ENCODE results near the gene ITPKA.

Gene ITPKA

GRCh38 chr15:41502795-41503668, 9.4 kb downstream of the ITPKA start:
- Histone ChIP-seq H3K36me3 (ENCODE audit: control insufficient read depth in 1 of 2, insufficient read depth in 2 of 2, low read length in 2 of 2) (no peaks in the 10 kb centered on the region), H3K27me3 (ENCODE audit: low read depth, low read length) (peaks cover 15% of the 10 kb centered on the region), H3K4me3 (ENCODE audit: low read depth in 1 of 2, low read length in 2 of 2) (peak overlapping the region; percentile 33 to 55), H3K27ac (ENCODE audit: low read length) (no peak overlapping the region), H3K9me3 (ENCODE audit: control insufficient read depth in 1 of 2, low read length in 2 of 2) (no peaks in the 10 kb centered on the region), H3K4me1 (ENCODE audit: control insufficient read depth in 1 of 2, insufficient read depth in 2 of 2, low read length in 2 of 2) (peaks cover 0 to 17% of the 10 kb centered on the region in 2 donors)

DNA sequence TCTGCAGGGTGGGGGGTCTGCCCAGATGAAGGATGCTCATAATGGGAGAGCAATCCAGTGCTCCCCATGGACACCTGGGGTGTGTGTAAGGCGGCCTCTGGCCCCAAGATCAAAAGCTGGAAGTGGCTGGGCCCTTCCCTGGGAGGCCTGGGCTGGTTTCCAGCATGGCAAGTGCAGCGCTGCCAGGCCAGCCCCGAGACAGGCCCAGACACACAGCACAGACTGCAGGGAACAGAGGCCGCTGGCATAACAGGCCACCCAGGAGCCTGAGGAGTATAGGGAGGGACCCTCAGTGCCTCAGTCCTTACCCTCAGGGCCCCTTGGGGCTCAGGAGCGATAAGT, 10.0 kb downstream of the ITPKA start:
- no peak overlapping the region for H3K4me3 ChIP-seq (ENCODE audit: low read depth in 1 of 2, low read length in 2 of 2)
- H3K4me1 ChIP-seq (ENCODE audit: control insufficient read depth in 1 of 2, insufficient read depth in 2 of 2, low read length in 2 of 2): peaks cover 0 to 17% of the 10 kb centered on the region in 2 donors
- peaks cover 15% of the 10 kb centered on the region for H3K27me3 ChIP-seq (ENCODE audit: low read depth, low read length)

DNA sequence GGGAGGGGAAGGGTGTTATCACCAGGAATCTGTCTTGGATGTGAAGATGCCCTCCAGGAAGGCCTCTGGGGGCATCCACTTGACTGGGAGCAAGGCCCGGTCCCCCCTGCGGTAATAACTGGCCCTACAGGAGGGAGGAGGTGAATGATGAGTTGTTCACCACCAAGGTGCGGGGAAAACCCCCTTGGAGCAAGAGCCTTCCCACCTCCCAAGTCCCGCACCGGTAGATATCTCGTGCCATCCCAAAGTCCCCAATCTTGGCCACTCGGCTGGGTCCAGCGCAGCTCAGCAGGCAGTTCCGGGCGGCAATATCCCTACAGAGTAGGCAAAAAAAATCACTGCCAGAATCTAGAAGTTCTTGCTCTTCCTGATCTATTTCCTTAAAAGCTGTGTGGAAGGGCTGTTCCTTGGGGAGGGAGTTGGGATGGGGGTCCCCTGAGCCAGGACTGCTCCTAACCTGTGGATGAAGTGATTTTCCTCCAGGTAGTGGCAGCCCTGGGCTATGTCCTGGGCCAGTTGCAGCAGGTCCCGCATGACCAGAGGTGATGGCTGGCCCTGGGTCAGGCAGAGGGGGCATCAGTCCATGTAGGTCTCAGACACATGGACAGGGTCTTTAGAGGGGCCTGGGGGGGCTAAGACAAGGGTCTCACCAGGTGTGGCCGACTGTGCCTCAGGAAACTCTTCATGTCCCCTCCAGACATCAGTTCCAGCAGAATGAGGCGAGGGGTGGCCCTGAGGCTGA, 11.2 kb downstream of the ITPKA start:
- H3K4me1 ChIP-seq (ENCODE audit: control insufficient read depth in 1 of 2, insufficient read depth in 2 of 2, low read length in 2 of 2): peaks cover 0 to 17% of the 10 kb centered on the region in 2 donors
- H3K36me3 ChIP-seq (ENCODE audit: control insufficient read depth in 1 of 2, insufficient read depth in 2 of 2, low read length in 2 of 2): no peaks in the 10 kb centered on the region
- H3K4me3 ChIP-seq (ENCODE audit: low read depth in 1 of 2, low read length in 2 of 2): no peak overlapping the region
- H3K27ac ChIP-seq (ENCODE audit: low read length): no peak overlapping the region
- H3K27me3 ChIP-seq (ENCODE audit: low read depth, low read length): peaks cover 15% of the 10 kb centered on the region
- H3K9me3 ChIP-seq (ENCODE audit: control insufficient read depth in 1 of 2, low read length in 2 of 2): no peaks in the 10 kb centered on the region

More for the DNA sequence above, 10.0 kb downstream of the ITPKA start:
- Histone ChIP-seq H3K9me3 (ENCODE audit: control insufficient read depth in 1 of 2, low read length in 2 of 2) (no peaks in the 10 kb centered on the region), H3K27ac (ENCODE audit: low read length) (no peak overlapping the region), H3K36me3 (ENCODE audit: control insufficient read depth in 1 of 2, insufficient read depth in 2 of 2, low read length in 2 of 2) (no peaks in the 10 kb centered on the region)

GRCh38 chr15:41505776-41506175, 12.1 kb downstream of the ITPKA start:
- H3K36me3 ChIP-seq (ENCODE audit: control insufficient read depth in 1 of 2, insufficient read depth in 2 of 2, low read length in 2 of 2): no peaks in the 10 kb centered on the region
- peaks cover 15% of the 10 kb centered on the region for H3K27me3 ChIP-seq (ENCODE audit: low read depth, low read length)
- no peak overlapping the region for H3K4me3 ChIP-seq (ENCODE audit: low read depth in 1 of 2, low read length in 2 of 2)

GRCh38 chr15:41506796-41507341, 13.2 kb downstream of the ITPKA start:
- Histone ChIP-seq H3K4me3 (ENCODE audit: low read depth in 1 of 2, low read length in 2 of 2) (no peak overlapping the region), H3K9me3 (ENCODE audit: control insufficient read depth in 1 of 2, low read length in 2 of 2) (no peaks in the 10 kb centered on the region), H3K27me3 (ENCODE audit: low read depth, low read length) (peaks cover 10% of the 10 kb centered on the region), H3K4me1 (ENCODE audit: control insufficient read depth in 1 of 2, insufficient read depth in 2 of 2, low read length in 2 of 2) (peaks cover 0 to 20% of the 10 kb centered on the region in 2 donors), H3K27ac (ENCODE audit: low read length) (no peak overlapping the region), H3K36me3 (ENCODE audit: control insufficient read depth in 1 of 2, insufficient read depth in 2 of 2, low read length in 2 of 2) (no peaks in the 10 kb centered on the region)

More at GRCh38 chr15:41505776-41506175, 12.1 kb downstream of the ITPKA start:
- Histone ChIP-seq H3K9me3 (ENCODE audit: control insufficient read depth in 1 of 2, low read length in 2 of 2) (no peaks in the 10 kb centered on the region), H3K27ac (ENCODE audit: low read length) (no peak overlapping the region), H3K4me1 (ENCODE audit: control insufficient read depth in 1 of 2, insufficient read depth in 2 of 2, low read length in 2 of 2) (peaks cover 0 to 17% of the 10 kb centered on the region in 2 donors)

- Histone ChIP-seq H3K9me3 (ENCODE audit: control insufficient read depth in 1 of 2, low read length in 2 of 2) (no peaks in the 10 kb centered on the region), H3K27ac (ENCODE audit: low read length) (no peak overlapping the region), H3K4me3 (ENCODE audit: low read depth in 1 of 2, low read length in 2 of 2) (no peak overlapping the region), H3K27me3 (ENCODE audit: low read depth, low read length) (peaks cover 11% of the 10 kb centered on the region), H3K36me3 (ENCODE audit: control insufficient read depth in 1 of 2, insufficient read depth in 2 of 2, low read length in 2 of 2) (no peaks in the 10 kb centered on the region), H3K4me1 (ENCODE audit: control insufficient read depth in 1 of 2, insufficient read depth in 2 of 2, low read length in 2 of 2) (peaks cover 0 to 20% of the 10 kb centered on the region in 2 donors)
Observed at GRCh38 chr15:41507820-41508290, 14.2 kb downstream of the ITPKA start.

DNA sequence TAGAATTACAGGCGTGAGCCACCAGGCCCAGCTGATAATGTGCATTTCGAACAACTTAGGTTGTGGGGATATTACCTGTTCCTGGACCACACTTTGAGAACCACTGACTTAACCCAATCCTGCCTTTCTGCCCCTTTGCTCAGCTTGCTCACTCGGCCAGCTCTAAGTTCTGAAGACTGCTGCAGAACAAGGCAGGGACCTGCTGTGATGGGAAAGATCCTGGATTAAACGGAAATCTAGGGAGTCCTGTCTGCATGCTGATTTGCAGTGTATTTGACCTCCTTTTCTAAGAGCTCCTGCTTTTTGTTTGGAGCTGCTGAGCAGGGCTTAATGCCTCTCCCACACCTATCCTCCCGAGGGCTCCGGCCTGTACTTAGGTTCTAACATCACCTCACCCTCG, 17.1 kb downstream of the ITPKA start:
- H3K4me1 ChIP-seq (ENCODE audit: control insufficient read depth in 1 of 2, insufficient read depth in 2 of 2, low read length in 2 of 2): peaks cover 4 to 28% of the 10 kb centered on the region in 2 donors
- H3K9me3 ChIP-seq (ENCODE audit: control insufficient read depth in 1 of 2, low read length in 2 of 2): no peaks in the 10 kb centered on the region
- H3K27ac ChIP-seq (ENCODE audit: low read length): no peak overlapping the region
- H3K4me3 ChIP-seq (ENCODE audit: low read depth in 1 of 2, low read length in 2 of 2): no peak overlapping the region
- H3K27me3 ChIP-seq (ENCODE audit: low read depth, low read length): peaks cover 23% of the 10 kb centered on the region
- H3K36me3 ChIP-seq (ENCODE audit: control insufficient read depth in 1 of 2, insufficient read depth in 2 of 2, low read length in 2 of 2): no peaks in the 10 kb centered on the region

- Histone ChIP-seq H3K36me3 (ENCODE audit: control insufficient read depth in 1 of 2, insufficient read depth in 2 of 2, low read length in 2 of 2) (no peaks in the 10 kb centered on the region), H3K27ac (ENCODE audit: low read length) (no peak overlapping the region), H3K4me3 (ENCODE audit: low read depth in 1 of 2, low read length in 2 of 2) (peak overlapping the region in 1 of 2 donors; percentile 67), H3K4me1 (ENCODE audit: control insufficient read depth in 1 of 2, insufficient read depth in 2 of 2, low read length in 2 of 2) (peaks cover 4 to 28% of the 10 kb centered on the region in 2 donors), H3K27me3 (ENCODE audit: low read depth, low read length) (peaks cover 23% of the 10 kb centered on the region), H3K9me3 (ENCODE audit: control insufficient read depth in 1 of 2, low read length in 2 of 2) (no peaks in the 10 kb centered on the region)
Observed at GRCh38 chr15:41511331-41511898, 17.7 kb downstream of the ITPKA start.

- no peaks in the 10 kb centered on the region for H3K9me3 ChIP-seq (ENCODE audit: control insufficient read depth in 1 of 2, low read length in 2 of 2)
- peaks cover 4 to 28% of the 10 kb centered on the region in 2 donors for H3K4me1 ChIP-seq (ENCODE audit: control insufficient read depth in 1 of 2, insufficient read depth in 2 of 2, low read length in 2 of 2)
- H3K27me3 ChIP-seq (ENCODE audit: low read depth, low read length): peaks cover 23% of the 10 kb centered on the region
- H3K27ac ChIP-seq (ENCODE audit: low read length): no peak overlapping the region
- peak overlapping the region; percentile 42 to 67 for H3K4me3 ChIP-seq (ENCODE audit: low read depth in 1 of 2, low read length in 2 of 2)
- no peaks in the 10 kb centered on the region for H3K36me3 ChIP-seq (ENCODE audit: control insufficient read depth in 1 of 2, insufficient read depth in 2 of 2, low read length in 2 of 2)
Observed at GRCh38 chr15:41511899-41512369, 18.3 kb downstream of the ITPKA start.

DNA sequence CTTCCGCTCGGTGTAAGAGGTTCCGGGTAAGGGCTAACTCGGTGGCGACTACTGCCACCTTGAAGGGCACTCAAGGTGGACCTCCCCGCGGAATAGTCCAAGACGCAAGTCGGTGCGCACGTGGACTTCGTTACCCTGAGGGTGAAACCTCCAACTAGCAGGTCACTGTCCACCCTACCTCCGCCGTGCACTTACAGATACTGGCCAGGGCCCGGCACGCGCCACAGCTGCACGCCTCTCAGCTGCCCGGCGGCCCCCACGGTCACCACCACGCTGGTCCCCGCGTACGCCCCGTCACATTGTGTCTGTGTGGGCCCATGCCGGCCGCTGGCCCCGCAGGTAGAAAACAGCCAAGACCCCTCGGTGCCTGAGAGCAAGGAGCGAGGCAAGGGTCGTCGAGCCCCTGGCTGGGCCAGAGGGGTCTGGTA, 18.9 kb downstream of the ITPKA start:
- Histone ChIP-seq H3K9me3 (ENCODE audit: control insufficient read depth in 1 of 2, low read length in 2 of 2) (no peaks in the 10 kb centered on the region), H3K27ac (ENCODE audit: low read length) (no peak overlapping the region), H3K27me3 (ENCODE audit: low read depth, low read length) (peaks cover 23% of the 10 kb centered on the region), H3K4me1 (ENCODE audit: control insufficient read depth in 1 of 2, insufficient read depth in 2 of 2, low read length in 2 of 2) (peaks cover 4 to 28% of the 10 kb centered on the region in 2 donors), H3K4me3 (ENCODE audit: low read depth in 1 of 2, low read length in 2 of 2) (peak overlapping the region; percentile 46 to 67), H3K36me3 (ENCODE audit: control insufficient read depth in 1 of 2, insufficient read depth in 2 of 2, low read length in 2 of 2) (peaks cover 0 to 4% of the 10 kb centered on the region in 2 donors)

All from muscle layer of duodenum (tissue), 2 donors.